GM19372 (cell line): ENCODE data around the gene PYCARD.
"Not testable (repeated sequence)": the region's sequence is repeated elsewhere in the genome, so short reads cannot be mapped to it uniquely, and the experiment has no call there.

Source experiments
- ATAC-seq: cut with Tn5 transposase; IDR thresholded peaks from one replicate; pipeline ENCODE4 v1.9.1; 2021; ENCODE audit warnings: mild to moderate bottlenecking, low read depth, moderate library complexity; ENCODE audit not compliant: unreplicated experiment

The PYCARD gene

DNA sequence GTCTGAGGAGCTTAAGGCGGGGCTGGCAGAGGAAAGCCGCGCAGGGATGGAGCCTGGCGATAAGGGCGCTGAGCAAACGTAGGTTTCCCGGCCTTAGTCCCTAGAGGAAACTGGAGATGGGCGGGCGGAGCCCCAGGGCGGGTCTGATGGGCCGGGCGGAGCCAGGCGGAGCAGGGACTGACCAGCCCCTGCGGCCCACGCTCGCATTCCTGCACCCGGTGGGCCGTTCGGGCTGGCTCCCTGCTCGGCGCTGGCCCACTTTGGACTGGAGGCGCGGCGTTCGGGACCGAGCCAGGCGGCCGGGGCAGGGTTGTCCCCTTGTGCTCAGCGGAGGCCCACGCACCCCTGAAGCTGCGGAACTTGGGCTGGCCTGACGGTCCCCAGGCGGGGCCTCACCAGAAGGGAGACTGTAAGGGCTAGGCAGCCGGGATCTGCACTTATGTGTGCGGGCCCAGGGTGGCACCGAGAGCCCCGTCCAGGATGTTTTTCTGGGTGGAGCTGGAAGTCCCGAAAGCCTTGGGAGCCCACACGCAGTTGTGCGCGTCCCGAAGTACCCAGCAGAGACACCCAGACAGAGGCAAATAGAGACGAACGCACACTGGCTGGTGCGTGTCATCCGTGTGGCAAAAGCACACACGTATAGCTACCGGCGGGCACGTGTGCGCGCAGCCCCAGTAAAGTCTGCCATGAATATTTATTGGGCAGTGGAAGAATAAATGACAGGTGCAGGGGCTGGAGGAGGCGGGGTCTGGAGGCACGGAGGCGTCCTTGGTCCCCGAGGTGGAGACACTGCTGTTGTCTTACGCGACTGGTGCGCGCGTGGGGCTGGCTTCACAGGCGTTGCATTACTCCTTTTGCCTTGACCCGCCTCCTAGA lies 13.0 kb upstream of the PYCARD start:
- ATAC-seq: no peak

- ATAC-seq: no peak
Measured at GRCh38 chr16:31214708-31215286, 12.2 kb upstream of the PYCARD start.

DNA sequence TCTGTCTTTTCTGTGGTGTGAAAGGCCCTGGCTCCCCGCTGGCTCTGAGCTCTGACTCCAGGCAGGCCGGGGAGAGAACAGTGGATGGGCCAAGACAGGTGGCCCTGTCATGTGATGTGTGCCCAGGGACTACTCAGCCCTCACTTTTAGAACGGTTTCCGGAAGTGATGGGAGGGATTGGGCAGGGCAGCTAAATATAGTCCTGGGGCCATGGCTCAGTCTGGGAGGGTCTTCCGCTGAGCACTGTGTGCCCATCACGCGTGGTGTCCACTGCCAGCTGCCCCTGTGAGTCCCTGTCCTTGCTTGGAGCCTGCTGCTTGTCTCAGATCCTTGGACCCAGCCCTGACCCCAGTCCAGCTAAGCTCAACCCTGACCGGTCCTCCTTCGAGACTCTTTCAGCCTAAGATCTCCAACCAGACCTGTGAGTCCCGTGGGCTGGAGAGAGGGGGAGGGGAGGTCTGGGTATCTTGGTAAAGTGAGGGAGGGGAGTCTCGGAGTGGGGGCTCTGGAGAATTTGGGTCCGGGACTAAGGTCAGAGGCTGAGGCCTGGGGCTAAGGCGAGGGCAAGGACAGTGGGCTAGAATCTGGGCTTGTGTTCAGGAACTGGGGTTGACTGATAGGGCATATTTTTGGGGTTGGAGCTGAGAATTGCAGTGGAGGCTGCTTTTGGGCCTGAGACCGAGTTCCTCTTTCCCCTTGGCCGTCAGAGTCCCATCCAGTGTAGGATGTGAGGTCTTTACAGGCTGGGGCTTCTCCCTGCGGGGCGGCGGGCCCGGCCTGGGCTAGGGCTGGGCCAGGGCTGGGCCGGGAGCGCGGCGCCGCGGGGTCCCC lies 11.5 kb upstream of the PYCARD start, which contains the start of gene TRIM72:
TSS of gene TRIM72 (plus strand) at position 243 of the 831 bp plus-strand sequence. CDS start 620 bp downstream, outside the sequence.
- no peak for ATAC-seq

DNA sequence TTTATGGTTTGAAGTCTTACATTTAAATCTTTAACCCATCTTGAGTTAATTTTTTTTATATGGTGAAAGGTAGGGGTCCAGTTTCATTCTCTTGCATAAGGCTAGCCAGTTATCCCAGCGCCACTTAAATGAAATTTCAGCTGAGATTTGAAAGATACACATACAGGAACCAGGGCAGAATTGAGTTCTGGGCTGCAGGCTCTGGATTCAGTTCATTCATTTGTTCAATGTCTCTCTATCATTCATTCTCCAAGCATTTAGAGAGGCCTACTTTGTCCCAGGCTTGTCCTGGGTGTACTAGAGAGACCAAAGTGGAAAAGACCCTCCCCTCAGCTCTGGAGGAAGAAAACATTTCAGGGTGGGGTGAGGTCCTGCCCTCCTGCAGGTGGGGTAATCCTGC lies 10.8 kb upstream of the PYCARD start:
- ATAC-seq: no peak

DNA sequence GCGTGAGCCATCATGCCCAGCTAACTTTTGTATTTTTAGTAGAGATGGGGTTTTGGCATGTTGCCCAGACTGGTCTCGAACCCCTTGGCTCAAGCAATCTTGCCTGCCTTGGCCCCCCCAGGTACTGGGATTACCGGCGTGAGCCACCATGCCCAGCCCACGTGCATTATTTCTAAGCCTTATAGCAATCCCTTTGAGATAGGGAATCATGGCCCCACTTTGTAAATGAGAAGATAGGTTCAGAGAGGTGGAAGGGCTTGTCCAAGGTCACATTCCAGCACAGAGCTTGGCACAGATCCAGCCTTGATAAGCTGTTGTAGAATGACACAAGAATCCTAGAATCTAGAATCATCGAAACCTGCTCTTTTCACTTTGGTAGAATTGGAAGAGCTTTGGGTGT lies 4.2 kb upstream of the PYCARD start:
- no peak for ATAC-seq

DNA sequence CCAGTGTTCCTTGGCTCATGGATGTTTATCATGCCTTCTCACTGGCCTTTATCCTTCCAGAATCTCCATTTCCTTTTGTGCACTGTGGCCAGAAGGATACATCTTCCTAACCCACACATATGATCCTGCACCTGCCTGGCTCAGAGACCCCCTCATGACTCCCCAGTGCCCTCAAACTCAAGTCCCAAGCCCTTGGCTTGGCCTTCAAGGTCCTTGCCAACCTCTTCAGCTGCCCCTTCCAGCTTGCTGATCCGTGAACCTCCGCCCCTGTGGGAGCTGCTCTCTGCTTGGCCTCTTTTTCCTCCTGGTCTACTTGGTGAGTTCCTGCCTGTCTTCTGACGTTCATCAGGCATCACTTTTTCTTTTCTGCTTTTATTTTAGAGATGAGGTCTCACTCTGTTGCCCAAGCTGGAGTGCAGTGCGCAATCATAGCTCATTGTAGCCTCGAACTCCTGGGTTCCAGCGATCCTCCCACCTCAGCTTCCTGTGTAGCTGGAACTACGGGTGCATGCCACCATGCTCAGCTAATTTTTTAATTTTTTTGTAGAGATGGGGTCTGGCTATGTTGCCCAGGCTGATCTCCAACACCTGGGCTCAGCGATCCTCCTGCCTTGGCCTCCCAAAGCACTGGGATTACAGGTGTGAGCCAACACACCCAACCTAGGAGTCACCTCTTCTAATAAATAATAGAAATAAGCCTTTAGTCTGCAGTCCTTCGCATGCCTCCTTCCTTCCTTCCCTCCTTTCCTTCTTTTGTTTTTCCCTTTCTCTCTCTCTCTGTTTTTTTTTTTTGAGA lies 2.5 kb upstream of the PYCARD start:
- ATAC-seq: no peak

DNA sequence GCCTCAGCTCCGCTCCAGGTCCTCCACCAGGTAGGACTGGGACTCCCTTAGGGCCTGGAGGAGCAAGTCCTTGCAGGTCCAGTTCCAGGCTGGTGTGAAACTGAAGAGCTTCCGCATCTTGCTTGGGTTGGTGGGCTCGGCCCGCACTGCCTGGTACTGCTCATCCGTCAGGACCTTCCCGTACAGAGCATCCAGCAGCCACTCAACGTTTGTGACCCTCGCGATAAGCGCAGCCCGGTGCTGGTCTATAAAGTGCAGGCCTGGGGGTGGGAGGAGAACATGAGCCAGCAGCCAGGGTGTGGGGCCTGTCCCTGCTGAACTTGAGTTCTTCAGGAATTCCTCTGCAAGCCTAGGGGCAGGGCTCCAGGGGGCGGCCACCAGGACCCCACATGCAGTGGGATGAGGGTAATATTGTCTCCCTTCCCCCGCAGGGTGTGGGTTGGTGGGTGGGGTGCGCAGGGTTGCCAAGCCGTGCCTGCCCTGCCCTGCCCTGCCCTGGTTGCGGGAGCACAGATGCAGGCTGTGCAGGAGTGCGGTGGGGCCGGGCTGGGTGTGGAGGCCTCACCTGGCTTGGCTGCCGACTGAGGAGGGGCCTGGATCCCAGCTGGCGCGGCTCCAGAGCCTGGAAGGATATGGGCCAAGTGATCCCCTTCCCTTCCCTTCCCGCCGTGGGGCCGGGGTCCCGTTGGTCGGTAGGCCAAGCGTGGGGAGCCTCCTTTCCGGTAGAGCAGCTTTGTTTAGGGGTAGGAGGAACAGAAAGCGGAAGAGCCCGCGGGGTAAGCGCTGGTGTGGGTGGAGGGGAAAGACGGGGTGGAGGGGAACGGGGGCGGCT lies 762 bp downstream of the PYCARD start:
- no peak for ATAC-seq

DNA sequence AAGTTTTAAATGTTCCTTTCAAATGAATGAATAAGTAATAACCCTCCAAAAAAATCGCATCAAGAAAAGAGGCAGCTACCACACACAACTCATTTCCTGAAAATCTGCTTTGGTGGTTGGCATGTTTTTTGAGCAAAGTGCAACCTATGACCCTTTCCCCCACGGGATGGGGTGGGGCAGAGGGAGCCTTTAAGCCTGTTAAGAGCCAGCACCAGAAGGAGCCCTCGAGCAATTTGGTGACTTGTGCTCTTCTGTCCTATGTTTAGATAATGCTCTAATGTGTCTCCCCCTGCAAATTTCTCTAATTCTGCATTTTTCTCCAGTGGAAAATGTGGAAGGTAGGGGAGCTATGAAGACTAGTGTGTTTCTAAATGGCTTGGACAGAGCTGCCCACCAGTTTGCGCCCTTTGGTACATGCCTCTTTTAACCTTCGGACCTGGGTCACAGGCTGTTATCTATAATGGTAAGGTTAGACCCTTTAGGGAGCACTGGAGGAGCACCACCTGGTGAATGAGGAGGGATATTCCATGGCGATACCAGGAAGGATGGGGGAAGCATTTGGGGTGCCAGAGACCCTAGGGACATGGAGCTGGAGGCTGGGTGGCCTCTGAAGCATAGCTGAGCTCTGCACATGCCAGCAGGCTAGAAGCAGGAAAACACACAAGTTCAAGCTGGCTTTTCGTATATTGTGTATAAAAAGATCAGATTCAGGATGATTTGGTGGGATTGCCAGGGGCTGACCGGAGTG lies 1.6 kb downstream of the PYCARD start:
- no peak for ATAC-seq

DNA sequence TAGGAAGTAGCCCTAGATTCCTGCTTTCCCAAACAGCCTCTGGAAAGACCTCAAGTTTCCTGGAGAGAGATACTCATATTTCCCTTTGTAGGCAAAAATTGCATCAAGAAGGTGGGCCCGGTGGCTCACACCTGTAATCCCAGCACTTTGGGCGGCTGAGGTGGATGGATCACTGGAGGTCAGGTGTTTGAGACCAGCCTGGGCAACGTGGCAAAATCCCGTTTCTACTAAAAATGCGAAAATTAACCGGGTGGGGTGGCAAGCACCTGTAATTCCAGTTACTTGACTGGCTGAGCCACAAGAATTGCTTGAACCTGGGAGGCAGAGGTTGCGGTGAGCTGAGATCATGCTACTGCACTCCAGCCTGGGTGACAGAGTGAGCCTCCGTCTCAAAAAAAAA lies 2.4 kb downstream of the PYCARD start:
- ATAC-seq: not testable (repeated sequence)

DNA sequence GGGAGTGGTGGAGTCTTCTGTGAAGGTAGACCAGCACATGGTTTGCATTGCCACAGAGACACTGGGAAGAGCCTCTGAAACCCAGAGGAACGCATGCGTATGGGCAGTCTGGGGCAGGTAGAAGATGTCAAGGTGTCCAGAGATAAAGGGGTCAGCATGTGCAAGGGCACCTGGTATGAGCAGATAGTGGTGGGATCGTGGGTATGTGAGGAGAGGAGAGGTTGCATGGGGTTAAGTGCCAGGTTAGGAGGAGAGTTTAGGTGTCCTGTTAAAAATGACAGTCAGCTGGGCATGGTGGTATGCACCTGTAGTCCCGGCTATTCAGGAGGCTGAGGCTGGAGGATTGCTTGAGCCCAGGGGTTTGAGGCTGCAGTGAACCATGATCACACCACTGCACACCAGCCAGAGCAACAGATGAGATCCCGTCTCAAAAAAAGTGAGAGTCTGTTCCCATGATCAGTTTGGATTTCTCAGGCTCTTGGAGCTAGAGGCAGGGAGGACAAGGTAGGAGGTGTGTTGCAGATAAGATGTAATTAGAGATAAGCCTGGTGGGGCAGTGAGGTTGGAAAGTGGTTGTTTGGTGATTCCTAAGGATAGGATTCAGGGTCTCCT lies 3.0 kb downstream of the PYCARD start:
- ATAC-seq: no peak

- no peak for ATAC-seq
Measured at GRCh38 chr16:31198207-31198882, 4.2 kb downstream of the PYCARD start.

GRCh38 chr16:31196324-31197088 lies 6.1 kb downstream of the PYCARD start:
- no peak for ATAC-seq

GRCh38 chr16:31195861-31196260 lies 6.7 kb downstream of the PYCARD start:
- ATAC-seq: not testable (repeated sequence)

DNA sequence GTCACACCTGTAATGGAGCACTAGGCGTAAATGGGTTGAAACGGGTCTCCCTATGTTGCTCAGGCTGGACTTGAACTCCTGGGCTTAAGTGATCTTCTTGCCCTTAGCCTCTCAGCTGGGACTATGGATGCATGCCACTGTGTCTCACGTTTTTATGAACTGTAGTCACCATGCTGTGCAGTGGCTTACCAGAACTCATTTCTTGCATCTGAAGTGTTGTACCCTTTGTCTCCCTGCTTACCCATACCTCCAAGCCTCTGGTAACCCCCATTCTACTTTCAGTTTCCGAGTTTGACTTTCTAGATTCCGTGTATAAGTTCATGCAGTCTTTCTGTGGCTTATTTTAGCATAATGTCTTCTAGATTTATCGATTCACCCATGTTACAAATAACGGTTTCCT lies 7.7 kb downstream of the PYCARD start:
- ATAC-seq: no peak

DNA sequence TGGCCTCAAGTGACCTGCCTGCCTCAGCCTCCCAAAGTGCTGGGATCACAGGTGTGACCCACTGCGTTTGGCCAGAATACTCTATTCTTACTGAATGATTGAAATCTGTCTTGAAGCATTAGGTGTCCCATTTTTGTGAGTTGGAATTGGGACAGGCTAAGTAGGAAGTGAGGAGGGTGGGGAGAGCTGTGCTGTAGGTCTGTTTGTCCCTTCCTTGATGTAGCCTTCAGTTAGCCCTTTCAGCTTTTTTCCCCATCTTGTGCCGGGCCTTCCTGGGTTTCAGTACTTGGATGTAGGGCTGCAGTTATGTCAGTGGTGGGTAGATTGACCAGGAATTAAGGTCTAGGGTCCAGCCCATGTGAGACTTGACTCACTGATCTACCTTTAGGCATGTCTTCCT lies 8.7 kb downstream of the PYCARD start:
- ATAC-seq: no peak

DNA sequence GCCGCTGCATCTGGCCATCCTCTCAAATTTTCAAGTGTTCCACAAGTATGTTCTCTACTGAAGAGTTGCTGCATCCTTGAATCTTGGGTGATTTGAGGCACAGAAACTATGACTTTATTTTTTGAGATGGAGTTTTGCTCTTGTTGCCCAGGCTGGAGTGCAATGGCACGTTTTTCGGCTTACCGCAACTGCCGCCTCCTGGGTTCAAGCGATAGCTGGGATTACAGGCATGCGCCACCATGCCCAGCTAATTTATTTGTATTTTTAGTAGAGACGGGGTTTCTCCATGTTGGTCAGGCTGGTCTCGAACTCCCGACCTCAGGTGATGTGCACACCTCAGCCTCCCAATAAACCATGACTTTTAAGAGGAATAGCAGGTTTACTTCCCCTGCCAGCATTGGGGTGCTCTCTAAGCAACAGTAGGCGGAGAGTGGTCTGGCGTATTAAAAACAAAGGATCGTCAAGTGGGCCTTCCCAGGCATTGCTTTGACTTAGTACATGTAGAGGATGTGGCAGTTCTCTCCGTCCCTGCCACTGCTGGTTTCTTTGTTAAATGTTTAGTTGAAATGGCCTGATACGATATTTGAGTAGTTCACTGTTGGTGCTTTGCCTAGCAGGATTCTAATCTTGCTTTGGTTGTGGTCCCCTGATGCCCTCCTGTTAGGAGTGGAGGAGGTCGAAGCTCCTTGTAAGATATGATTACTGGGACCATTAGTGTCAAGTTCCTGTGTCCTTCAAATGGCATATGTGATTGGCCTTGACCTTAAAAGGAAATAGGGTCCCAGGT lies 9.5 kb downstream of the PYCARD start:
- ATAC-seq: no peak
